Aorta (tissue), 5 donors: ENCODE measurements around the gene CRYAA. TPM values are rescaled to one million over a fixed set of nuclear protein-coding genes. Genes with fewer than 3 reads are reported as not detected.
A peak's percentile ranks its signal among the peaks of the same experiment; 100 is the strongest.

Experiments used
- ATAC-seq: fragments of 200-7000 bp; cut with Tn5 transposase; one replicate; pipeline ENCODE4 v1.9.1; 2022; ENCODE audit warnings: moderate library complexity; ENCODE audit not compliant: low FRiP score
- DNase-seq, 2 donors: peaks; one replicate each; pipeline ENCODE4 v3.0.0-alpha.2; 2020
- H3K27ac ChIP-seq, 2 donors: one replicate each; pipeline ENCODE4 v1.5.1; 2013; ENCODE audit warnings: low read length in 2 of 2, mild to moderate bottlenecking in 2 of 2, moderate library complexity in 2 of 2, control low read depth in 1 of 2, inconsistent platforms in 1 of 2, low read depth in 1 of 2
- H3K27me3 ChIP-seq, 2 donors: one replicate each; pipeline ENCODE4 v1.6.1; 2013; ENCODE audit warnings: control low read depth in 1 of 2, low read length in 1 of 2, mild to moderate bottlenecking in 1 of 2, moderate library complexity in 1 of 2; ENCODE audit not compliant: insufficient read depth in 2 of 2, control insufficient read depth in 1 of 2
- H3K36me3 ChIP-seq, 2 donors: one replicate each; pipeline ENCODE4 v1.6.1; 2013; ENCODE audit warnings: control low read depth in 1 of 2, low read length in 1 of 2, mild to moderate bottlenecking in 1 of 2; ENCODE audit not compliant: insufficient read depth in 2 of 2, control insufficient read depth in 1 of 2
- H3K4me1 ChIP-seq, 2 donors: one replicate each; pipeline ENCODE4 v1.6.1; 2013; ENCODE audit warnings: low read length in 2 of 2, control low read depth in 1 of 2, mild to moderate bottlenecking in 1 of 2, moderate library complexity in 1 of 2; ENCODE audit not compliant: insufficient read depth in 2 of 2, control insufficient read depth in 1 of 2
- H3K4me3 ChIP-seq, 2 donors: one replicate each; pipeline ENCODE4 v1.5.1; 2013; ENCODE audit warnings: low read length in 2 of 2, control low read depth in 1 of 2, mild to moderate bottlenecking in 1 of 2
- H3K9me3 ChIP-seq: one replicate; pipeline ENCODE4 v1.6.1; 2013; ENCODE audit warnings: mild to moderate bottlenecking, low read length; ENCODE audit not compliant: control insufficient read depth
- WGBS, 2 donors: extraction: QIAGEN DNeasy Blood & Tissue Kit; methylation state at CpG; one replicate each; pipeline ENCODE4 v1.1.7; 2013; 5-methylcytosine and 5-hydroxymethylcytosine counted together
- intact Hi-C, 2 donors: fragments of 100-400 bp; cut with DNase I; formaldehyde crosslinking; loops; one replicate each; pipeline versions ENCODE4 v1.14.2 to v1.15.0; 2022
- polyA plus RNA-seq, 2 donors: library from polyadenylated mRNA; stranded (reverse); fragments of 200-250 nt; gene quantifications; one replicate each; pipeline ENCODE4 v1.2.3, GENCODE V29; 2013
- total RNA-seq, 2 donors: library from RNA; stranded (reverse); fragmentation: NEBNext Ultra II Directional; extraction: Animal tissue kit (Norgen Biotek cat#: 25700); gene quantifications; one replicate each; pipeline ENCODE4 v1.2.1, GENCODE V29; 2021
- donor health status: healthy with polysubstance abuse.
- donor health status: Bipolar disorder and iron deficiency.
- donor health status: DM: no; HTN: no; CAD: no.
- donor health status: DM: no; HTN: no; CAD: no.
- donor health status: DM: yes; HTN: yes; CAD: no.

CRYAA gene
- total and polyA plus RNA-seq, 4 donors = not detected

- DNase-seq (peak in 1 of 2 donors; percentile 54), ATAC-seq (no peak)
- no peaks in the 10 kb centered on the region for H3K36me3 ChIP-seq
- no peaks in the 10 kb centered on the region for H3K27me3 ChIP-seq
- H3K4me3 ChIP-seq = no peak overlapping the region
- no peaks in the 10 kb centered on the region for H3K9me3 ChIP-seq
- H3K4me1 ChIP-seq = no peaks in the 10 kb centered on the region
- WGBS, 2 donors = 83 to 84% methylated on average over 18 of the region's 18 CpGs
- H3K27ac ChIP-seq = no peak overlapping the region
- intact Hi-C loops = no loop called here
Observed at GRCh38 chr21:43206231-43207042, 37.6 kb downstream of the CRYAA start.

GRCh38 chr21:43207043-43207315 is 38.2 kb downstream of the CRYAA start:
- no peaks in the 10 kb centered on the region for H3K27me3 ChIP-seq
- no peak overlapping the region for H3K4me3 ChIP-seq
- H3K4me1 ChIP-seq = no peaks in the 10 kb centered on the region
- H3K9me3 ChIP-seq = no peaks in the 10 kb centered on the region
- no peak for ATAC-seq
- no peak overlapping the region for H3K27ac ChIP-seq
- H3K36me3 ChIP-seq = no peaks in the 10 kb centered on the region
- intact Hi-C loops = no loop called here
- peak in 1 of 2 donors; percentile 51 for DNase-seq
- 86 to 93% methylated on average over 4 to 6 of the region's 6 CpGs for WGBS, 2 donors

- Histone ChIP-seq H3K36me3 (no peaks in the 10 kb centered on the region), H3K27me3 (no peaks in the 10 kb centered on the region), H3K27ac (no peak overlapping the region), H3K4me1 (no peaks in the 10 kb centered on the region), H3K9me3 (no peaks in the 10 kb centered on the region), H3K4me3 (no peak overlapping the region)
- intact Hi-C loops = no loop called here
- WGBS, 2 donors = 89 to 90% methylated on average over 6 of the region's 6 CpGs
- DNase-seq (peak in 1 of 2 donors; percentile 28), ATAC-seq (no peak)
Observed at GRCh38 chr21:43207868-43208267, 39.1 kb downstream of the CRYAA start.

GRCh38 chr21:43208561-43209332 is 39.9 kb downstream of the CRYAA start:
- no peak overlapping the region for H3K4me3 ChIP-seq
- 90% methylated on average over 29 of the region's 29 CpGs for WGBS, 2 donors
- ATAC-seq (no peak), DNase-seq (peak in 1 of 2 donors; percentile 63)
- no peaks in the 10 kb centered on the region for H3K4me1 ChIP-seq
- no peaks in the 10 kb centered on the region for H3K36me3 ChIP-seq
- no peak overlapping the region for H3K27ac ChIP-seq
- intact Hi-C loops = no loop called here
- H3K27me3 ChIP-seq = no peaks in the 10 kb centered on the region
- no peaks in the 10 kb centered on the region for H3K9me3 ChIP-seq

GRCh38 chr21:43209575-43210453 is 41.0 kb downstream of the CRYAA start:
- Histone ChIP-seq H3K4me1 (no peaks in the 10 kb centered on the region), H3K4me3 (no peak overlapping the region), H3K27ac (no peak overlapping the region), H3K36me3 (no peaks in the 10 kb centered on the region), H3K27me3 (no peaks in the 10 kb centered on the region), H3K9me3 (no peaks in the 10 kb centered on the region)
- WGBS, 2 donors = 79% methylated on average over 36 of the region's 36 CpGs
- intact Hi-C loops = no loop called here
- ATAC-seq (no peak), DNase-seq (peak in 1 of 2 donors; percentile 71)

- ATAC-seq = no peak
- intact Hi-C loops = no loop called here
- no peak overlapping the region for H3K4me3 ChIP-seq
- H3K9me3 ChIP-seq = no peaks in the 10 kb centered on the region
- DNase-seq = peak in 1 of 2 donors; percentile 48
- 56 to 62% methylated on average over 7 of the region's 7 CpGs for WGBS, 2 donors
- no peaks in the 10 kb centered on the region for H3K27me3 ChIP-seq
- no peak overlapping the region for H3K27ac ChIP-seq
- H3K4me1 ChIP-seq = no peaks in the 10 kb centered on the region
- no peaks in the 10 kb centered on the region for H3K36me3 ChIP-seq
Observed at GRCh38 chr21:43210454-43211071, 41.8 kb downstream of the CRYAA start.

GRCh38 chr21:43211072-43211759 is 42.4 kb downstream of the CRYAA start:
- DNase-seq = peak in 1 of 2 donors; percentile 61

GRCh38 chr21:43211760-43212115 is 42.9 kb downstream of the CRYAA start:
- intact Hi-C loops = no loop called here

More at GRCh38 chr21:43211072-43211759, 42.4 kb downstream of the CRYAA start:
- Histone ChIP-seq H3K4me3 (no peak overlapping the region), H3K27ac (no peak overlapping the region), H3K36me3 (no peaks in the 10 kb centered on the region), H3K9me3 (no peaks in the 10 kb centered on the region), H3K4me1 (no peaks in the 10 kb centered on the region), H3K27me3 (no peaks in the 10 kb centered on the region)
- intact Hi-C loops = no loop called here
- WGBS, 2 donors = 45 to 53% methylated on average over 21 of the region's 21 CpGs
- peak; percentile 22 for ATAC-seq

More at GRCh38 chr21:43211760-43212115, 42.9 kb downstream of the CRYAA start:
- no peaks in the 10 kb centered on the region for H3K4me1 ChIP-seq
- H3K9me3 ChIP-seq = no peaks in the 10 kb centered on the region
- peak in 1 of 2 donors; percentile 69 for DNase-seq
- H3K36me3 ChIP-seq = no peaks in the 10 kb centered on the region
- no peak overlapping the region for H3K27ac ChIP-seq
- WGBS, 2 donors = 16 to 20% methylated on average over 5 to 7 of the region's 7 CpGs
- peak; percentile 36 for ATAC-seq
- H3K27me3 ChIP-seq = no peaks in the 10 kb centered on the region
- H3K4me3 ChIP-seq = no peak overlapping the region
